Measurements from ENCODE around the gene FNDC3A.
"Not testable (repeated sequence)": the region's sequence is repeated elsewhere in the genome, so short reads cannot be mapped to it uniquely, and the experiment has no call there.

The FNDC3A gene

DNA sequence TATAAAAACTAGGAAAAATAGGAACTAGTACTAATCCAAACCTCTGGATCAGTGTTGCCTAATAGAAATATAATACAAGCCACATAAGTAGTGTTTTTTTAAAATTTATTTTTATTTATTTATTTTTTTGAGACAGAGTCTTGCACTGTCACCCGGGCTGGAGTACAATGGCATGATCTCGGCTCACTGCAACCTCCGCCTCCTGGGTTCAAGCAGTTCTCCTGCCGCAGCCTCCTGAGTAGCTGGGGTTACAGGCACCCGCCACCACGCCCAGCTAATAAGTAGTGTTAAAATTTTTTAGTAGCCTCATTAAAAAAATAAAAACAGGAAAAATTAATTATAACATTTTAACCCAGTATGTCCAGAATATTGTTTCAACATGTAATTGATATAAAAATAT is 94.3 kb downstream of the FNDC3A start:
- H3K27me3 ChIP-seq (ENCODE audit: insufficient read depth, low read length, poor library complexity); H3K36me3 ChIP-seq (ENCODE audit: insufficient read depth, low read length); H3K9ac ChIP-seq (ENCODE audit: low read depth, low read length); ATAC-seq (ENCODE audit: insufficient read depth, low read depth); H3K4me1 ChIP-seq (ENCODE audit: insufficient read depth, low read length); H4K20me1 ChIP-seq (ENCODE audit: insufficient read depth, low read length); H3K27ac ChIP-seq (ENCODE audit: low read length); H3K4me3 ChIP-seq (ENCODE audit: low read depth in 1 of 2, low read length in 2 of 2); H3K4me2 ChIP-seq (ENCODE audit: insufficient read depth, low read length); DNase-seq; H3K79me2 ChIP-seq (ENCODE audit: insufficient read depth, low read length); H3K9me3 ChIP-seq (ENCODE audit: insufficient read depth, low read length, severe bottlenecking); H2AFZ ChIP-seq (ENCODE audit: low read depth, low read length): not testable (repeated sequence)

DNA sequence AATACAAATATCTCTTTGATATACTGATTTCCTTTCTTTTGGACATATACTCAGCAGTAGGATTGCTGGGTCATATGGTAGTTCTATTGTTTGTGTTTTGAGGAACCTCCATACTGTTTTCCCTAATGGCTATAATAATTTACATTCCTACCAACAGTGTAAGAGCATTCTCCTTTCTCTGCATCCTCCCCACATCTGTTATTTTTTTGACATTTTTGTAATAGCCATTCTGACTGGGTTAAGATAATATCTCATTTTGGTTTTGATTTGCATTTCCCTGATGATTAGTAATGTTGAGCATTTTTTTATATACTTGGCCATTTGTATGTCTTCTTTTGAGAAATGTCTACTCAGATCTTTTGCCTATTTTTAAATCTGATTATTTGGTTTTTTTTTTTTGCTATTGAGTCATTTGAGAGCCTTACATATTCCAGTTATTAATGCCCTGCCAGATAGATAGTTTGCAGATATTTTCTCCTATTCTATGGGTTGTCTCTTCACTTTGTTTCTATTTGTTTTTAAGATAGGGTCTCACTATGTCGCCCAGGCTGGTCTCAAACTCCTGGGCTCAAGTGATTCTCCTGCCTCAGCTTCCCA is 95.7 kb downstream of the FNDC3A start:
- H3K9ac ChIP-seq (ENCODE audit: low read depth, low read length) = no peak overlapping the region
- no peak for TF ChIP-seq EZH2 (IDR thresholded peaks at IDR 0.05; ENCODE audit: borderline replicate concordance, low read depth, low read length, severe bottlenecking)
- TF ChIP-seq, protein P1, sequence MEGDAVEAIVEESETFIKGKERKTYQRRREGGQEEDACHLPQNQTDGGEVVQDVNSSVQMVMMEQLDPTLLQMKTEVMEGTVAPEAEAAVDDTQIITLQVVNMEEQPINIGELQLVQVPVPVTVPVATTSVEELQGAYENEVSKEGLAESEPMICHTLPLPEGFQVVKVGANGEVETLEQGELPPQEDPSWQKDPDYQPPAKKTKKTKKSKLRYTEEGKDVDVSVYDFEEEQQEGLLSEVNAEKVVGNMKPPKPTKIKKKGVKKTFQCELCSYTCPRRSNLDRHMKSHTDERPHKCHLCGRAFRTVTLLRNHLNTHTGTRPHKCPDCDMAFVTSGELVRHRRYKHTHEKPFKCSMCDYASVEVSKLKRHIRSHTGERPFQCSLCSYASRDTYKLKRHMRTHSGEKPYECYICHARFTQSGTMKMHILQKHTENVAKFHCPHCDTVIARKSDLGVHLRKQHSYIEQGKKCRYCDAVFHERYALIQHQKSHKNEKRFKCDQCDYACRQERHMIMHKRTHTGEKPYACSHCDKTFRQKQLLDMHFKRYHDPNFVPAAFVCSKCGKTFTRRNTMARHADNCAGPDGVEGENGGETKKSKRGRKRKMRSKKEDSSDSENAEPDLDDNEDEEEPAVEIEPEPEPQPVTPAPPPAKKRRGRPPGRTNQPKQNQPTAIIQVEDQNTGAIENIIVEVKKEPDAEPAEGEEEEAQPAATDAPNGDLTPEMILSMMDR (IDR thresholded peaks at IDR 0.05; ENCODE audit: borderline replicate concordance, extremely low read depth, low read length, poor library complexity, severe bottlenecking) = no peak
- no peaks in the 10 kb centered on the region for H3K9me3 ChIP-seq (ENCODE audit: insufficient read depth, low read length, severe bottlenecking)
- H3K4me1 ChIP-seq (ENCODE audit: insufficient read depth, low read length) = no peaks in the 10 kb centered on the region
- H4K20me1 ChIP-seq (ENCODE audit: insufficient read depth, low read length) = no peaks in the 10 kb centered on the region
- H3K4me3 ChIP-seq (ENCODE audit: low read depth in 1 of 2, low read length in 2 of 2) = no peak overlapping the region
- H3K27ac ChIP-seq (ENCODE audit: low read length) = no peak overlapping the region
- ATAC-seq (ENCODE audit: insufficient read depth, low read depth) = no peak
- DNase-seq = no peak
- no peaks in the 10 kb centered on the region for H3K27me3 ChIP-seq (ENCODE audit: insufficient read depth, low read length, poor library complexity)
- H3K36me3 ChIP-seq (ENCODE audit: insufficient read depth, low read length) = peaks cover 1% of the 10 kb centered on the region; the same call in 1 of the 2 replicates
- H3K4me2 ChIP-seq (ENCODE audit: insufficient read depth, low read length) = no peak overlapping the region
- H3K79me2 ChIP-seq (ENCODE audit: insufficient read depth, low read length) = no peaks in the 10 kb centered on the region
- no peak overlapping the region for H2AFZ ChIP-seq (ENCODE audit: low read depth, low read length)

DNA sequence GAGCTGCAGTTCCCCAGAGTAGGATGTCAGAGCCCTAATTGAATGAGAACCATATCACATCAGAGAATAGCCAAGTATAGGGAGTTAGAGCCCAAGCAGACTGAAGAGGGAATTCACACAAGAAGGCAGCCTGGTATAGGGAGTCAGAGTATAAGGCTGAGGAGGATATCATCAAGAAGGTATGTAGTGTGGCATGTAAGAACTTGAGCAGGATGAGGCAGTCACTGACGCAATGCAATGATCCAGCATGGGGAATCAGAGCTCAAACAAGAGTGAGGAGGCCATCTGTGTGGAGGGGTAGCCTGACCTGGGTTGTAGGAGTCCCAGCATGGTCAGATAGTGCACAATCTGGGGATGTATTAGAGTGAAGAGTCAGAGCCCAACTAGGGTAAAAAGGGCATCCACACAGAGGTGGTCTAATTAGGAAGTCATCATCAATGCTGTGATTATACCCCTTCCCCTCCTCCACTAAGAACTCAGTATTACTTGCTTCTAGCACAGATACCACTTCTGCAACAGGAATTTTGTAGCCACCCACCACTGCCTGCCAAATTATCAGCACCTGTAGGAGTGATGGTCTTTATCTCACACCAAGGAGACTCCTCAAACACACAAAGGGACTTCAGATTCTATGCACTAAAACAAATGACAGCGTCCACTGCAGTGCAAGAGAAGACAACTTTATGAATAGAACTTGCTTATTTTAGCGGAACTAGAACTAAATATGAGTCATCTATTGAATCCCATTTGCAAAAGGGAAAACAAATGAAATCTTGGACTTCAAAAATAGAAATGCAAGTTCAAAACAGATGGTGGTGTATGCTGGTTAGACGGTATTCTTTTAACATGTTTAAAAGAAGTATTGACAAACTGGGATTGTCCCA is 107.2 kb downstream of the FNDC3A start:
- Histone ChIP-seq H3K4me2 (ENCODE audit: insufficient read depth, low read length) (no peak overlapping the region), H3K27ac (ENCODE audit: low read length) (no peak overlapping the region), H3K79me2 (ENCODE audit: insufficient read depth, low read length) (no peaks in the 10 kb centered on the region), H4K20me1 (ENCODE audit: insufficient read depth, low read length) (no peaks in the 10 kb centered on the region), H3K9me3 (ENCODE audit: insufficient read depth, low read length, severe bottlenecking) (no peaks in the 10 kb centered on the region), H3K36me3 (ENCODE audit: insufficient read depth, low read length) (peaks cover 14% of the 10 kb centered on the region; the same call in 1 of the 2 replicates), H3K4me3 (ENCODE audit: low read depth in 1 of 2, low read length in 2 of 2) (no peak overlapping the region), H3K27me3 (ENCODE audit: insufficient read depth, low read length, poor library complexity) (no peaks in the 10 kb centered on the region), H3K4me1 (ENCODE audit: insufficient read depth, low read length) (no peaks in the 10 kb centered on the region), H3K9ac (ENCODE audit: low read depth, low read length) (no peak overlapping the region), H2AFZ (ENCODE audit: low read depth, low read length) (no peak overlapping the region)
- TF ChIP-seq, protein P1 (IDR thresholded peaks at IDR 0.05; ENCODE audit: borderline replicate concordance, extremely low read depth, low read length, poor library complexity, severe bottlenecking) = no peak
- TF ChIP-seq EZH2 (IDR thresholded peaks at IDR 0.05; ENCODE audit: borderline replicate concordance, low read depth, low read length, severe bottlenecking) = no peak
- ATAC-seq (ENCODE audit: insufficient read depth, low read depth) (no peak), DNase-seq (no peak)

DNA sequence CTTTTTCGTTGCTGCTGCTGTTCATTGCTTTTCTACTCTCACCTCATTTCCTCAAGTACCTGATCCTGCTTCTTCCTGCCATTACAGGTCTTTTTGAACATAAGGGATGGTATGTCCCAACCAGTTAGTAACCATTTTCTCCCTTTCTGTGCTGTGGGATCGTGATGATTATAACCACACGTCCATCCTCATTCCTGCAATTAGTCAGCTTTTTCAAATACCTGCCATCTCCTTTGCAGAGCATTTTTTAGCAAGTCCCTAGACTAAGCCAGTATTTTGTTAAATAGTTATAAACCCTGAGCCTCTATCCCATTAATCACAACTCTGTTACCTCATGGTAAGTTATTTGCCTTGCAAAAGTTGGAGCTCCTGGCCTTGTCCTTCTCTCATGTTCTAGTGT is 109.2 kb downstream of the FNDC3A start:
- H3K27ac ChIP-seq (ENCODE audit: low read length) = no peak overlapping the region
- no peak for ATAC-seq (ENCODE audit: insufficient read depth, low read depth)
- no peaks in the 10 kb centered on the region for H3K27me3 ChIP-seq (ENCODE audit: insufficient read depth, low read length, poor library complexity)
- 0 out of 2 replicates have a peak, but pooled peaks cover 8% of the 10 kb centered on the region for H3K36me3 ChIP-seq (ENCODE audit: insufficient read depth, low read length)
- TF ChIP-seq, protein P1 (IDR thresholded peaks at IDR 0.05; ENCODE audit: borderline replicate concordance, extremely low read depth, low read length, poor library complexity, severe bottlenecking) = no peak
- no peak for TF ChIP-seq EZH2 (IDR thresholded peaks at IDR 0.05; ENCODE audit: borderline replicate concordance, low read depth, low read length, severe bottlenecking)
- H3K4me3 ChIP-seq (ENCODE audit: low read depth in 1 of 2, low read length in 2 of 2) = no peak overlapping the region
- DNase-seq = no peak
- no peaks in the 10 kb centered on the region for H3K4me1 ChIP-seq (ENCODE audit: insufficient read depth, low read length)
- no peaks in the 10 kb centered on the region for H3K9me3 ChIP-seq (ENCODE audit: insufficient read depth, low read length, severe bottlenecking)
- no peak overlapping the region for H2AFZ ChIP-seq (ENCODE audit: low read depth, low read length)
- no peak overlapping the region for H3K9ac ChIP-seq (ENCODE audit: low read depth, low read length)
- H3K79me2 ChIP-seq (ENCODE audit: insufficient read depth, low read length) = no peaks in the 10 kb centered on the region
- no peaks in the 10 kb centered on the region for H4K20me1 ChIP-seq (ENCODE audit: insufficient read depth, low read length)
- H3K4me2 ChIP-seq (ENCODE audit: insufficient read depth, low read length) = no peak overlapping the region
